Transverse colon (tissue), 4 donors: ENCODE measurements around the gene WDR41. TPM values are rescaled to one million over a fixed set of nuclear protein-coding genes. Genes with fewer than 3 reads are reported as not detected.

Source experiments
- DNase-seq: peaks from one replicate; pipeline ENCODE4 v3.0.0-alpha.2; 2019
- H3K27ac ChIP-seq, 4 donors: fragments of 200-600 bp; sonication (generic); 2 replicates each; pipeline ENCODE4 v1.5.1; 2016 to 2018; ENCODE audit warnings: inconsistent platforms in 4 of 4
- H3K27me3 ChIP-seq: fragments of 200-600 bp; sonication (generic); 2 replicates; pipeline ENCODE4 v1.5.1; 2017; ENCODE audit warnings: inconsistent platforms
- H3K36me3 ChIP-seq, 4 donors: fragments of 200-600 bp; sonication (generic); 2 replicates each; pipeline ENCODE4 v1.5.1; 2017 to 2019; ENCODE audit warnings: inconsistent platforms in 4 of 4
- H3K4me1 ChIP-seq, 4 donors: fragments of 200-600 bp; sonication (generic); 2 replicates each; pipeline ENCODE4 v1.5.1; 2017 to 2020; ENCODE audit warnings: inconsistent platforms in 4 of 4
- H3K4me3 ChIP-seq, 4 donors: fragments of 200-600 bp; sonication (generic); 1 replicate in 1 of 4; 2 replicates in 3 of 4; pipeline versions ENCODE4 v1.5.1 to v1.6.1; 2017 to 2019; ENCODE audit warnings: inconsistent platforms in 4 of 4
- H3K9me3 ChIP-seq, 2 donors: fragments of 200-600 bp; sonication (generic); 2 replicates each; pipeline ENCODE4 v1.5.1; 2017 to 2019; ENCODE audit warnings: inconsistent platforms in 2 of 2
- CTCF ChIP-seq, 5 experiments: fragments of 200-600 bp in 3 of 5; fragments of 450-650 bp in 2 of 5; sonication (generic) in 3 of 5; IDR thresholded peaks; 1 replicate in 2 of 5; 2 replicates in 3 of 5; pipeline ENCODE4 v1.5.1; 2016 to 2017; ENCODE audit warnings: antibody characterized with exemption in 5 of 5, inconsistent platforms in 3 of 5, mild to moderate bottlenecking in 2 of 5, moderate library complexity in 1 of 5
- EP300 ChIP-seq: sonication (generic); formaldehyde crosslinking; IDR thresholded peaks from one replicate; pipeline ENCODE4 v1.6.1; 2017; ENCODE audit warnings: antibody characterized with exemption, low read depth
- POLR2A ChIP-seq: fragments of 450-650 bp; IDR thresholded peaks from one replicate; pipeline ENCODE4 v1.6.1; 2016; ENCODE audit warnings: antibody characterized with exemption, mild to moderate bottlenecking, moderate library complexity
- POLR2AphosphoS5 ChIP-seq, 3 donors: sonication (generic); formaldehyde crosslinking; IDR thresholded peaks; one replicate each; pipeline ENCODE4 v1.6.1; 2016; ENCODE audit warnings: antibody characterized with exemption in 3 of 3
- WGBS, 2 donors: methylation state at CpG; one replicate each; pipeline ENCODE4 v1.1.5; 2018; ENCODE audit warnings: low coverage in 1 of 2; 5-methylcytosine and 5-hydroxymethylcytosine counted together
- in situ Hi-C, 4 donors: fragments of 200-750 bp; cut with MboI; loops; one replicate each; pipeline versions ENCODE4 v1.15.0 to v1.15.1; 2017; ENCODE audit warnings: low sequenced_read_pairs in 3 of 4, low pct_ligation_motif_present in 1 of 4, low pct_unique_long_range_greater_than_20kb in 1 of 4
- intact Hi-C: fragments of 100-400 bp; cut with DNase I; formaldehyde crosslinking; loops from one replicate; pipeline ENCODE4 v1.15.1; 2023; ENCODE audit warnings: low total_unique reads
- total RNA-seq, 4 donors: library from RNA; depleted of rRNA; stranded (reverse); fragments of >200 nt; gene quantifications; one replicate each; pipeline ENCODE4 v1.1.0, GENCODE V29; 2016

WDR41 gene
- total RNA-seq, 4 donors from 2014 or later: 1.1 to 33.7 (median 21.2) TPM

- 83 to 100% methylated on average over 1 of the region's 1 CpG for WGBS, 2 donors
- no peak for TF ChIP-seq CTCF (IDR thresholded peaks at IDR 0.05)
- no peak for TF ChIP-seq POLR2A
- TF ChIP-seq POLR2AphosphoS5 (IDR thresholded peaks at IDR 0.05): no peak
- no peak for TF ChIP-seq EP300
- Histone ChIP-seq H3K27me3 (no peaks in the 10 kb centered on the region), H3K27ac (peak overlapping the region in 2 of 4 donors; percentile 2 to 17), H3K4me3 (no peak overlapping the region), H3K4me1 (no peaks in the 10 kb centered on the region), H3K36me3 (peaks cover 0 to 7% (median 3%) of the 10 kb centered on the region in 4 donors), H3K9me3 (no peaks in the 10 kb centered on the region)
- DNase-seq: no peak
- in situ Hi-C loops (no loop called here), intact Hi-C loops (no loop called here)
Observed at GRCh38 chr5:77449277-77449676, 42.8 kb downstream of the WDR41 start.

GRCh38 chr5:77448831-77449230, 43.3 kb downstream of the WDR41 start:
- Histone ChIP-seq H3K4me3 (no peak overlapping the region), H3K9me3 (no peaks in the 10 kb centered on the region), H3K27ac (no peak overlapping the region), H3K27me3 (no peaks in the 10 kb centered on the region), H3K4me1 (no peaks in the 10 kb centered on the region), H3K36me3 (peaks cover 0 to 7% (median 3%) of the 10 kb centered on the region in 4 donors)
- 95% methylated on average over 1 of the region's 1 CpG; no CpG with 5 or more reads in 1 of the 2 donors for WGBS, 2 donors
- in situ Hi-C loops (no loop called here), intact Hi-C loops (no loop called here)
- no peak for DNase-seq
- no peak for TF ChIP-seq EP300
- TF ChIP-seq CTCF (IDR thresholded peaks at IDR 0.05): no peak
- TF ChIP-seq POLR2A: no peak
- no peak for TF ChIP-seq POLR2AphosphoS5 (IDR thresholded peaks at IDR 0.05)

GRCh38 chr5:77444356-77444755, 47.8 kb downstream of the WDR41 start:
- H3K36me3 ChIP-seq: peaks cover 0 to 14% (median 5%) of the 10 kb centered on the region in 4 donors
- no peak overlapping the region for H3K27ac ChIP-seq
- DNase-seq: no peak
- intact Hi-C loops: no loop called here
- H3K4me1 ChIP-seq: no peaks in the 10 kb centered on the region
- no peak overlapping the region for H3K4me3 ChIP-seq
- in situ Hi-C loops: no loop called here
- H3K9me3 ChIP-seq: no peaks in the 10 kb centered on the region
- TF ChIP-seq POLR2AphosphoS5 (IDR thresholded peaks at IDR 0.05) (no peak), CTCF (IDR thresholded peaks at IDR 0.05) (no peak), EP300 (no peak), POLR2A (no peak)
- no peaks in the 10 kb centered on the region for H3K27me3 ChIP-seq
- WGBS, 2 donors: 89 to 90% methylated on average over 1 of the region's 1 CpG

GRCh38 chr5:77443670-77444069, 48.4 kb downstream of the WDR41 start:
- no peak for TF ChIP-seq EP300
- no peak for TF ChIP-seq POLR2A
- TF ChIP-seq POLR2AphosphoS5 (IDR thresholded peaks at IDR 0.05): no peak
- TF ChIP-seq CTCF (IDR thresholded peaks at IDR 0.05): no peak
- no peaks in the 10 kb centered on the region for H3K27me3 ChIP-seq
- in situ Hi-C loops: no loop called here
- no peak overlapping the region for H3K4me3 ChIP-seq
- H3K4me1 ChIP-seq: no peaks in the 10 kb centered on the region
- DNase-seq: no peak
- peaks cover 0 to 14% (median 7%) of the 10 kb centered on the region in 4 donors for H3K36me3 ChIP-seq
- intact Hi-C loops: no loop called here
- H3K9me3 ChIP-seq: no peaks in the 10 kb centered on the region
- H3K27ac ChIP-seq: no peak overlapping the region
- WGBS, 2 donors: 79 to 83% methylated on average over 1 of the region's 1 CpG
